B cell (primary cell): ENCODE data around the gene IRF2BP1.

Experiments used
- EZH2 ChIP-seq: IDR thresholded peaks from 2 replicates; pipeline ENCODE4 v1.6.1; 2012; ENCODE audit warnings: borderline replicate concordance, low read depth, mild to moderate bottlenecking, moderate library complexity, low read length; ENCODE audit not compliant: insufficient read depth, poor library complexity, severe bottlenecking
- TF ChIP-seq, protein P1 (sequence below): fragments of 200-600 bp; IDR thresholded peaks from one replicate; pipeline ENCODE4 v1.8.0; 2022; ENCODE audit warnings: antibody characterized with exemption, mild to moderate bottlenecking

- no peak for TF ChIP-seq EZH2
- TF ChIP-seq, protein P1, sequence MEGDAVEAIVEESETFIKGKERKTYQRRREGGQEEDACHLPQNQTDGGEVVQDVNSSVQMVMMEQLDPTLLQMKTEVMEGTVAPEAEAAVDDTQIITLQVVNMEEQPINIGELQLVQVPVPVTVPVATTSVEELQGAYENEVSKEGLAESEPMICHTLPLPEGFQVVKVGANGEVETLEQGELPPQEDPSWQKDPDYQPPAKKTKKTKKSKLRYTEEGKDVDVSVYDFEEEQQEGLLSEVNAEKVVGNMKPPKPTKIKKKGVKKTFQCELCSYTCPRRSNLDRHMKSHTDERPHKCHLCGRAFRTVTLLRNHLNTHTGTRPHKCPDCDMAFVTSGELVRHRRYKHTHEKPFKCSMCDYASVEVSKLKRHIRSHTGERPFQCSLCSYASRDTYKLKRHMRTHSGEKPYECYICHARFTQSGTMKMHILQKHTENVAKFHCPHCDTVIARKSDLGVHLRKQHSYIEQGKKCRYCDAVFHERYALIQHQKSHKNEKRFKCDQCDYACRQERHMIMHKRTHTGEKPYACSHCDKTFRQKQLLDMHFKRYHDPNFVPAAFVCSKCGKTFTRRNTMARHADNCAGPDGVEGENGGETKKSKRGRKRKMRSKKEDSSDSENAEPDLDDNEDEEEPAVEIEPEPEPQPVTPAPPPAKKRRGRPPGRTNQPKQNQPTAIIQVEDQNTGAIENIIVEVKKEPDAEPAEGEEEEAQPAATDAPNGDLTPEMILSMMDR, result no peak
Observed at GRCh38 chr19:45901912-45902650, 16.1 kb upstream of the IRF2BP1 start, which contains the start of gene MYPOP.
